Measurements from ENCODE around the gene WDR3.

WDR3 gene

DNA sequence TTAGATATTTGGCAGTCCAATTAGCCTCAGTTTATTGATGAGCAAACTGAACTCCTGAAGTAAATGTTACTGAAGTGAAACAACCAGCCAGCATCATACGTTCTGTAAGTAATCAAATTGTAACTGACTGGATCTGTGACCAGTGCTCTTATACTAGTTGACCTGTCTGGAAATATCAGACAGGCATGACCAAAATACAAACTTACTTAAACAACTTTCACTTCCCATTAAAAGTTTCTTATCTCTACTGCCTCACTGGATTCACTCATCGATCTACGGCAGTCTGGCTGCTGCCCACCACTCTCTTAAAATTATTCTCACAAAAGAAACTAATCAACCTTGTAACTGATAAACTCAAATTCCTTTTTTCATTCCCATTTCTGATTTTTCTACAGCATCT is 56.4 kb downstream of the WDR3 start:
- DNase-seq (ENCODE audit: extremely low read depth, insufficient read length) = no peak
- TF ChIP-seq, protein P1, sequence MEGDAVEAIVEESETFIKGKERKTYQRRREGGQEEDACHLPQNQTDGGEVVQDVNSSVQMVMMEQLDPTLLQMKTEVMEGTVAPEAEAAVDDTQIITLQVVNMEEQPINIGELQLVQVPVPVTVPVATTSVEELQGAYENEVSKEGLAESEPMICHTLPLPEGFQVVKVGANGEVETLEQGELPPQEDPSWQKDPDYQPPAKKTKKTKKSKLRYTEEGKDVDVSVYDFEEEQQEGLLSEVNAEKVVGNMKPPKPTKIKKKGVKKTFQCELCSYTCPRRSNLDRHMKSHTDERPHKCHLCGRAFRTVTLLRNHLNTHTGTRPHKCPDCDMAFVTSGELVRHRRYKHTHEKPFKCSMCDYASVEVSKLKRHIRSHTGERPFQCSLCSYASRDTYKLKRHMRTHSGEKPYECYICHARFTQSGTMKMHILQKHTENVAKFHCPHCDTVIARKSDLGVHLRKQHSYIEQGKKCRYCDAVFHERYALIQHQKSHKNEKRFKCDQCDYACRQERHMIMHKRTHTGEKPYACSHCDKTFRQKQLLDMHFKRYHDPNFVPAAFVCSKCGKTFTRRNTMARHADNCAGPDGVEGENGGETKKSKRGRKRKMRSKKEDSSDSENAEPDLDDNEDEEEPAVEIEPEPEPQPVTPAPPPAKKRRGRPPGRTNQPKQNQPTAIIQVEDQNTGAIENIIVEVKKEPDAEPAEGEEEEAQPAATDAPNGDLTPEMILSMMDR (IDR thresholded peaks at IDR 0.05; ENCODE audit: insufficient read depth, low read length, poor library complexity, severe bottlenecking) = no peak
- no peak overlapping the region for H3K4me3 ChIP-seq (replicated peaks; ENCODE audit: low read depth, low read length)

DNA sequence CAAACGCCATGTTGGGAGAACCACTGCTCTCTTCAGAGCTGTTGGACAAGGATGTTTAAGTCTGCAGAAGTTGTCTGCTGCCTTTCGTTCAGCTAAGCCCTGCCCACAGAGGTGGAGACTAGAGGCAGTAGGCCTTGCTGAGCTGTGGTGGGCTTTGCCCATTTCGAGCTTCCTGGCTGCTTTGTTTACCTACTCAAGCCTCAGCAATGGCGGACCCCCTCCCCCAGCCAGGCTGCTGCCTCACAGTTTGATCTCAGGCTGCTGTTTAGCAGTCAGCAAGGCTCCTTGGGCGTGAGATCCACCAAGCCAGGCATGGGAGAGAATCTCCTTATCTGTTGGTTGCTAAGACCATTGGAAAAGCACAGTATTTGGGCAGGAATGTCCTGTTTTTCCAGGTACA is 74.8 kb downstream of the WDR3 start:
- DNase-seq (ENCODE audit: extremely low read depth, insufficient read length) = no peak
- H3K36me3 ChIP-seq (ENCODE audit: control insufficient read depth, insufficient read depth, low read length) = no peaks in the 10 kb centered on the region

More for the DNA sequence above, 56.4 kb downstream of the WDR3 start:
- no peaks in the 10 kb centered on the region for H3K27me3 ChIP-seq (replicated peaks; ENCODE audit: control insufficient read depth, insufficient read depth, low read length)
- H3K36me3 ChIP-seq (ENCODE audit: control insufficient read depth, insufficient read depth, low read length) = no peaks in the 10 kb centered on the region

DNA sequence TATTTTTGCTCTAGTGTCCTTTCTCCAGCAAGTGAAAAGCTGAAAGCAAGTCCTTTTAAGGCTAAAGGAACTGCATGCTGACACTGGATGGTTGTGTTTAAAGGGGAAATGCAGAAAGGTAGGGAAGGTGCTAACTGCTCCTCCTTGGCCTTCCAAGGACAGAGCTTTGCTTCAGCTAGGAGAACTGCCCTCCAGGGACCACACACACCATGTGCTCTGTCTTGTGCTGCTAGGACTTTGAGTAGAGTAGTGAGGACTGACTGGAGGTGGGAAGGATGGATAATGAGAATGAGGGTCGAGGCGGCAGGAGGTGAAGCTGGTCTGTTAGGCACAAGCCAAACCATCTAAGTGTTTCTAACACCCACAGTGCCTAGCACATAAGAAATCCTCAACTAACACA is 77.9 kb downstream of the WDR3 start:
- Histone ChIP-seq H3K36me3 (ENCODE audit: control insufficient read depth, insufficient read depth, low read length) (no peaks in the 10 kb centered on the region), H3K4me3 (replicated peaks; ENCODE audit: low read depth, low read length) (no peak overlapping the region), H3K27me3 (replicated peaks; ENCODE audit: control insufficient read depth, insufficient read depth, low read length) (no peaks in the 10 kb centered on the region; the same call in 1 of the 2 replicates)
- DNase-seq (ENCODE audit: extremely low read depth, insufficient read length) = no peak
- TF ChIP-seq, protein P1 (IDR thresholded peaks at IDR 0.05; ENCODE audit: insufficient read depth, low read length, poor library complexity, severe bottlenecking) = no peak

More for the DNA sequence above, 74.8 kb downstream of the WDR3 start:
- Histone ChIP-seq H3K27me3 (replicated peaks; ENCODE audit: control insufficient read depth, insufficient read depth, low read length) (no peaks in the 10 kb centered on the region; the same call in 1 of the 2 replicates), H3K4me3 (replicated peaks; ENCODE audit: low read depth, low read length) (no peak overlapping the region)
- TF ChIP-seq, protein P1 (IDR thresholded peaks at IDR 0.05; ENCODE audit: insufficient read depth, low read length, poor library complexity, severe bottlenecking) = no peak

DNA sequence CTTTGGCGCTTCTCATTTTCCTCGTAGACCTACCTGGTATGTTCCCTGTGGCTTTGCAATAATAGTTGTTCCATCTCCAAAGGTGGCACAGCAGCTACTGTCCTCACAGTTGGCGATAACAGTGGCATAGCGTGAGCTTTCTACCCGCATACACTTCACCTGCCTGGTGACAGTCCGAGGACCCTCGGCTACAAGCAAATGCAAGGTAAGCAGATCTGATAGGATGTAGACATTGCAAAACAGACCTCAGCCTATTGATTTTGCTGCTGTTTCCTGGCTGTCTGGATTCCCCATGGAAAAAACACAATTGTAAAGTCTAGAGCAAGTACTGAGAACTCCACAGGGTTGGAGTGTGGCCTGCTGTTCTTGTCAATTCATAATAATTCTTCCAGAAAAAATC is 78.5 kb downstream of the WDR3 start:
- no peak for DNase-seq (ENCODE audit: extremely low read depth, insufficient read length)
- H3K27me3 ChIP-seq (replicated peaks; ENCODE audit: control insufficient read depth, insufficient read depth, low read length) = no peaks in the 10 kb centered on the region; the same call in 1 of the 2 replicates
- no peak overlapping the region for H3K4me3 ChIP-seq (replicated peaks; ENCODE audit: low read depth, low read length)
- TF ChIP-seq, protein P1 (IDR thresholded peaks at IDR 0.05; ENCODE audit: insufficient read depth, low read length, poor library complexity, severe bottlenecking) = no peak
- H3K36me3 ChIP-seq (ENCODE audit: control insufficient read depth, insufficient read depth, low read length) = no peaks in the 10 kb centered on the region

DNA sequence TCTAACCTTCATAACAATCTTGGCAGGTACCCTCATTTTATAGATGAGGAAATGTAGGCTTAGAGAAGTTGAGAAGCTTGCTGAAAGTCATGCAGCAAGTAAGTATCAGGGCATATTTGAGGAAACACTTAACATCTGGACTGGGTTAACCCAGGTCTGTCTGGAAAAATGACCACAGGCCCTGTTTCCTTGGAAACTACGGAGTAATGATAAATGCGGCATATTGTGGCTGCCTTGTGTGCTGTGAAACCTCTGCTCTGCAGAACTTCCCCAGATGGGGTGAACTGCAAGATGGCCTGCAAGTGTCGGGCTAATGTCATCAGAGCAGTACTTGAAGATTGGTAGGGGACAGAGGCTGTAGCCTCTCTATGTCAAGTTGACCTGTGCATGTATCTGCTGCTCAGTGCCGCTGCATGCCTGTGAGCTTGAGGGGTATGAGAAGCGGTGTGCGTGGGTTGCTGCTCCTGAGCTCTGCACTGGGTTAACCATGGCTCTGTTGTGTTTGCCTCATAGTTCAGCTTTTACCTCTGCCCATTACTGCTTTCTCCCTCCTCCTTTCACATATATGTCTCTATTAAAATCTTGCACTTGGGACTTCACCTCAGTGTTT is 83.1 kb downstream of the WDR3 start:
- no peak for DNase-seq (ENCODE audit: extremely low read depth, insufficient read length)
- no peaks in the 10 kb centered on the region for H3K36me3 ChIP-seq (ENCODE audit: control insufficient read depth, insufficient read depth, low read length)
- no peak overlapping the region for H3K4me3 ChIP-seq (replicated peaks; ENCODE audit: low read depth, low read length)
- H3K27me3 ChIP-seq (replicated peaks; ENCODE audit: control insufficient read depth, insufficient read depth, low read length) = no peaks in the 10 kb centered on the region
- TF ChIP-seq, protein P1 (IDR thresholded peaks at IDR 0.05; ENCODE audit: insufficient read depth, low read length, poor library complexity, severe bottlenecking) = no peak

DNA sequence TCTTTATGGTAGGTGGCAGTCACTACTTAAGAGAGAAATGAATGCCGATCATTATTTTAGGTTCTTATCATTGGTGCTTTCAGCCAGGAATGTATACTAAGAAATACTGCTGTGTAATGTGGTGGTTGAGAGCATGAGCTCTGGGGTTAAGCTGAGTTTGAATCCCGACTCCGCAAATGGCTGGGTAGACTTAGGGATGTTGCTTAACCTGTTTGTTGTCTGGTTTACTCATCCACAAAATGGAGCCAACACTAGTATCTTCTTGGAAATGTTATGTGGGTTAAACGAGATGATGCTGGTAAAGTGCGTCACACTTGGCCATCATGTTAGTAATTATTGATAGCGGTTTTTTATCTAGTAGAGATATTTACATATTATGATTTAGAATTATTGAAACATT is 83.8 kb downstream of the WDR3 start:
- H3K36me3 ChIP-seq (ENCODE audit: control insufficient read depth, insufficient read depth, low read length) = no peaks in the 10 kb centered on the region
- no peak for DNase-seq (ENCODE audit: extremely low read depth, insufficient read length)
- no peak overlapping the region for H3K4me3 ChIP-seq (replicated peaks; ENCODE audit: low read depth, low read length)
- H3K27me3 ChIP-seq (replicated peaks; ENCODE audit: control insufficient read depth, insufficient read depth, low read length) = no peaks in the 10 kb centered on the region
- TF ChIP-seq, protein P1 (IDR thresholded peaks at IDR 0.05; ENCODE audit: insufficient read depth, low read length, poor library complexity, severe bottlenecking) = no peak

All from GM06990 (cell line).